ENCODE results near the gene XYLT1. TPM values are rescaled to one million over a fixed set of nuclear protein-coding genes. Genes with fewer than 3 reads are reported as not detected.

The XYLT1 gene
- total RNA-seq, 1 donor from 2014 or later = 17.6 TPM

DNA sequence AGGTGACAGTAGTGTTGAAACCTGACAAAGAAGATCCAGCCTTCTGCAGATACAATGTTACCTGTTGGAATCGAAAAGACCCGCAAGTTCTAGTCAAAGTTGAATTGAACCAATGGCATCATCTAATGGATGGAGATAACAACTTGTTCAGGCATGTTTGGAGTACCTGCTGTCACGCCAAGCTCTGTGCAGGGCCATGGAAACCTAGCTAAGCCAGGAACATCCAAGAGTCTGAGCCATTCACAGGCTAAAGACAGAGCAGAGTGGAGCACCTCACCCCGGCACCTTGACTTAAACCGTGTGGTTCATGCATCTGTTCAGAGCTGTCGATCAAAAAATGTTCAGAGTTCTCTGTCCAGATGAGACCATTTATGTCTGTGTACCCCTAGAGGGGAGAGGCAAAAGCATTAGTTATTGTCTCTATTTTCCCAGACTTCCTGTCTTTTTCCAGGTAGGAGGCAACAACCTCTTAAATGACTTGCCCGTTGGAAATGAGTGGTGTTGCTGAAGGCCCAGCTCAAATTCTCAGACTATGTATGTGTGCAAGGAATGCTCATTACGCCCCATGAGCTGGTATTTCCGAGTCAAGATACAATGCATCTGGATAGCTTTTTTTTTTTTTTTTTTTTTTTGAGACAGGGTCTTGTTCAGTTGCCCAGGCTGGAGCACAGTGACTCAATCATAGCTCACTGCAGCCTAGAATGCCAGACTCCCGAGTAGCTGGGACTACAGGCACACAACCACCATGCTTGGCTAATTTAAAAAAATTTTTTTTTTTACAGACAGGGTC, 44.9 kb upstream of the XYLT1 start:
- Mint-ChIP-seq H3K36me3 (ENCODE audit: low read depth) (no peaks in the 10 kb centered on the region), H3K27ac (ENCODE audit: unreplicated experiment) (no peak overlapping the region), H3K4me1 (ENCODE audit: low read depth) (peaks cover 3% of the 10 kb centered on the region), H3K9me3 (ENCODE audit: low read depth) (no peaks in the 10 kb centered on the region), H3K4me3 (ENCODE audit: unreplicated experiment) (no peak overlapping the region), H3K27me3 (ENCODE audit: low read depth) (peaks cover 5% of the 10 kb centered on the region)
- no peak for DNase-seq (ENCODE audit: low spot score)
- TF ChIP-seq, protein P1, sequence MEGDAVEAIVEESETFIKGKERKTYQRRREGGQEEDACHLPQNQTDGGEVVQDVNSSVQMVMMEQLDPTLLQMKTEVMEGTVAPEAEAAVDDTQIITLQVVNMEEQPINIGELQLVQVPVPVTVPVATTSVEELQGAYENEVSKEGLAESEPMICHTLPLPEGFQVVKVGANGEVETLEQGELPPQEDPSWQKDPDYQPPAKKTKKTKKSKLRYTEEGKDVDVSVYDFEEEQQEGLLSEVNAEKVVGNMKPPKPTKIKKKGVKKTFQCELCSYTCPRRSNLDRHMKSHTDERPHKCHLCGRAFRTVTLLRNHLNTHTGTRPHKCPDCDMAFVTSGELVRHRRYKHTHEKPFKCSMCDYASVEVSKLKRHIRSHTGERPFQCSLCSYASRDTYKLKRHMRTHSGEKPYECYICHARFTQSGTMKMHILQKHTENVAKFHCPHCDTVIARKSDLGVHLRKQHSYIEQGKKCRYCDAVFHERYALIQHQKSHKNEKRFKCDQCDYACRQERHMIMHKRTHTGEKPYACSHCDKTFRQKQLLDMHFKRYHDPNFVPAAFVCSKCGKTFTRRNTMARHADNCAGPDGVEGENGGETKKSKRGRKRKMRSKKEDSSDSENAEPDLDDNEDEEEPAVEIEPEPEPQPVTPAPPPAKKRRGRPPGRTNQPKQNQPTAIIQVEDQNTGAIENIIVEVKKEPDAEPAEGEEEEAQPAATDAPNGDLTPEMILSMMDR (IDR thresholded peaks at IDR 0.05) = no peak

GRCh38 chr16:17512636-17513220, 42.0 kb upstream of the XYLT1 start:
- H3K9me3 Mint-ChIP-seq (ENCODE audit: low read depth) = peaks cover 8% of the 10 kb centered on the region
- no peak overlapping the region for H3K4me3 Mint-ChIP-seq (ENCODE audit: unreplicated experiment)
- no peak for DNase-seq (ENCODE audit: low spot score)
- H3K27ac Mint-ChIP-seq (ENCODE audit: unreplicated experiment) = no peak overlapping the region
- H3K36me3 Mint-ChIP-seq (ENCODE audit: low read depth) = no peaks in the 10 kb centered on the region
- no peaks in the 10 kb centered on the region for H3K4me1 Mint-ChIP-seq (ENCODE audit: low read depth)
- no peaks in the 10 kb centered on the region for H3K27me3 Mint-ChIP-seq (ENCODE audit: low read depth)
- TF ChIP-seq, protein P1 (IDR thresholded peaks at IDR 0.05) = no peak

DNA sequence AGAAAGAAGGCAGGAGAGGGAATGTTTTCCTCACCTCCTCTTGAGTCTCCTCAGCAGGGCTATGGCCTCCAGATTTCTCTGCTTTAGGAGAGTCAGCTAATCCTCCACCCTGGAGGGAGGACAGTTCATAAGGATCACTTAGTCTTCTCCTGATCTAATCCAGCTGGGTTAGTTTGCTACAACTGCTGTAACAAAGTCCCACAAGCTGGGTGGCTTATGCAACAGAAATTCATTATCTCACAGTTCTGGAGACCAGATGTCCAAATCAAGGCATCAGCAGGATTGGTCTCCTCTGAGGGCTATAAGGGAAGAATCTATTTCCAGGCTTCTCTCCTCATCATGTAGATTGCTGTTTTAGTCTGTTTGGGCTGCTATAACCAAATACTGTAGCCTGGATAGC, 40.6 kb upstream of the XYLT1 start:
- TF ChIP-seq, protein P1 (IDR thresholded peaks at IDR 0.05) = no peak
- no peaks in the 10 kb centered on the region for H3K4me1 Mint-ChIP-seq (ENCODE audit: low read depth)
- H3K4me3 Mint-ChIP-seq (ENCODE audit: unreplicated experiment) = no peak overlapping the region
- peaks cover 8% of the 10 kb centered on the region for H3K9me3 Mint-ChIP-seq (ENCODE audit: low read depth)
- no peaks in the 10 kb centered on the region for H3K36me3 Mint-ChIP-seq (ENCODE audit: low read depth)
- no peak overlapping the region for H3K27ac Mint-ChIP-seq (ENCODE audit: unreplicated experiment)
- no peak for DNase-seq (ENCODE audit: low spot score)
- H3K27me3 Mint-ChIP-seq (ENCODE audit: low read depth) = no peaks in the 10 kb centered on the region

- Mint-ChIP-seq H3K4me1 (ENCODE audit: low read depth) (no peaks in the 10 kb centered on the region), H3K27me3 (ENCODE audit: low read depth) (no peaks in the 10 kb centered on the region), H3K36me3 (ENCODE audit: low read depth) (no peaks in the 10 kb centered on the region), H3K9me3 (ENCODE audit: low read depth) (peaks cover 8% of the 10 kb centered on the region), H3K27ac (ENCODE audit: unreplicated experiment) (no peak overlapping the region), H3K4me3 (ENCODE audit: unreplicated experiment) (no peak overlapping the region)
- DNase-seq (ENCODE audit: low spot score) = no peak
- TF ChIP-seq, protein P1 (IDR thresholded peaks at IDR 0.05) = no peak
Measured at GRCh38 chr16:17510567-17510966, 39.8 kb upstream of the XYLT1 start.

GRCh38 chr16:17509194-17509593, 38.4 kb upstream of the XYLT1 start:
- Mint-ChIP-seq H3K4me1 (ENCODE audit: low read depth) (no peaks in the 10 kb centered on the region), H3K4me3 (ENCODE audit: unreplicated experiment) (no peak overlapping the region), H3K9me3 (ENCODE audit: low read depth) (peaks cover 8% of the 10 kb centered on the region), H3K36me3 (ENCODE audit: low read depth) (no peaks in the 10 kb centered on the region), H3K27ac (ENCODE audit: unreplicated experiment) (no peak overlapping the region), H3K27me3 (ENCODE audit: low read depth) (no peaks in the 10 kb centered on the region)
- no peak for DNase-seq (ENCODE audit: low spot score)
- TF ChIP-seq, protein P1 (IDR thresholded peaks at IDR 0.05) = no peak
